A549 treated with dexamethasone at 1 μM for 4 hours (cell line): Measurements from ENCODE around the gene RPS23. TPM values are rescaled to one million over a fixed set of nuclear protein-coding genes. Genes with fewer than 3 reads are reported as not detected.

Experiments
- total RNA-seq: library from RNA; stranded (reverse); fragments of 200-300 nt; extraction: Qiagen RNA extraction; gene quantifications from 5 replicates; pipeline ENCODE4 v1.2.3, GENCODE V29; 2022

Gene RPS23
- total RNA-seq = 3,068 to 5,168 TPM (median 3,151 TPM) in 5 replicates

GRCh38 chr5:82277987-82278710 is at the start of gene RPS23:
RPS23 (minus strand) TSS chr5:82278354; CDS start chr5:82278323, 31 bp downstream.

